SK-N-SH (cell line): ENCODE measurements around the gene PSENEN. TPM values are rescaled to one million over a fixed set of nuclear protein-coding genes. Genes with fewer than 3 reads are reported as not detected.

Experiments used
- CTCF ChIA-PET: fragments of 300-600, 350-600 bp; formaldehyde crosslinking; extraction: SDS; loops from one replicate; lab custom pipeline; 2021; lab: Yijun Ruan, JAX
- POLR2A ChIA-PET: fragments of 350-600 bp; sonication (Branson Sonifier 250); formaldehyde crosslinking; extraction: SDS; loops from one replicate; lab custom pipeline; 2020; ENCODE audit warnings: antibody characterized with exemption, inconsistent platforms; lab: Yijun Ruan, JAX
- DNase-seq: peaks from one replicate; pipeline ENCODE4 v3.0.0; 2012
- H2AFZ ChIP-seq: fragments of 200-600 bp; sonication (generic); 2 replicates; pipeline ENCODE4 v1.8.1; 2016; ENCODE audit warnings: antibody characterized with exemption, mild to moderate bottlenecking, low read depth
- H3F3A ChIP-seq: fragments of 200-600 bp; sonication (generic); replicated peaks from 2 replicates; pipeline ENCODE3; 2016; ENCODE audit warnings: antibody characterized with exemption, mild to moderate bottlenecking; ENCODE audit not compliant: insufficient read depth
- H3K27ac ChIP-seq, 2 experiments: fragments of 200-500 bp in 1 of 2; fragments of 200-600 bp in 1 of 2; sonication (Bioruptor generic) in 1 of 2; sonication (generic), shearing (Covaris generic) in 1 of 2; 2 replicates each; pipeline versions ENCODE4 v1.5.1 to v1.6.1; 2014 to 2016; ENCODE audit warnings: low read depth in 2 of 2, inconsistent platforms in 1 of 2, low read length in 1 of 2, mild to moderate bottlenecking in 1 of 2, mixed read lengths in 1 of 2
- H3K27me3 ChIP-seq: fragments of 200-600 bp; sonication (generic), shearing (Covaris generic); 2 replicates; pipeline ENCODE4 v1.6.1; 2016; ENCODE audit warnings: mixed run types; ENCODE audit not compliant: insufficient read depth
- H3K36me3 ChIP-seq, 2 experiments: fragments of 200-500 bp in 1 of 2; fragments of 200-600 bp in 1 of 2; sonication (Bioruptor generic) in 1 of 2; sonication (generic) in 1 of 2; replicated peaks in 1 of 2; 2 replicates each; pipeline versions ENCODE3 to v1.5.1; 2014 to 2016; ENCODE audit warnings: low read length in 1 of 2, mild to moderate bottlenecking in 1 of 2; ENCODE audit not compliant: insufficient read depth in 2 of 2, control insufficient read depth in 1 of 2
- H3K4me1 ChIP-seq, 2 experiments: fragments of 200-500 bp in 1 of 2; fragments of 200-600 bp in 1 of 2; sonication (Bioruptor generic) in 1 of 2; sonication (generic), shearing (Covaris generic) in 1 of 2; 2 replicates each; pipeline versions ENCODE4 v1.5.1 to v1.6.1; 2014 to 2016; ENCODE audit warnings: low read depth in 1 of 2, low read length in 1 of 2, mixed run types in 1 of 2; ENCODE audit not compliant: insufficient read depth in 2 of 2, control insufficient read depth in 1 of 2
- H3K4me2 ChIP-seq: fragments of 200-600 bp; sonication (generic), shearing (Covaris generic); 2 replicates; pipeline ENCODE4 v1.6.1; 2017; ENCODE audit warnings: mixed run types
- H3K4me3 ChIP-seq, 2 experiments: fragments of 200-500 bp in 1 of 2; fragments of 200-600 bp in 1 of 2; sonication (Bioruptor generic) in 1 of 2; sonication (generic), shearing (Covaris generic) in 1 of 2; 2 replicates each; pipeline versions ENCODE4 v1.5.1 to v1.8.1; 2014 to 2016; ENCODE audit warnings: low read depth in 2 of 2, inconsistent platforms in 1 of 2, low read length in 1 of 2, mild to moderate bottlenecking in 1 of 2, mixed read lengths in 1 of 2, moderate library complexity in 1 of 2
- H3K79me2 ChIP-seq: fragments of 200-600 bp; sonication (generic); 2 replicates; pipeline ENCODE4 v1.8.1; 2017; ENCODE audit warnings: mild to moderate bottlenecking; ENCODE audit not compliant: insufficient read depth
- H3K9ac ChIP-seq: fragments of 200-600 bp; sonication (generic); 2 replicates; pipeline ENCODE4 v1.6.1; 2017; ENCODE audit warnings: mixed run types
- H3K9me2 ChIP-seq: fragments of 200-600 bp; sonication (generic); 2 replicates; pipeline ENCODE4 v1.6.1; 2017; ENCODE audit warnings: mixed run types
- H3K9me3 ChIP-seq: fragments of 200-600 bp; sonication (generic); 2 replicates; pipeline ENCODE4 v1.6.1; 2017; ENCODE audit warnings: mixed run types, mild to moderate bottlenecking, moderate library complexity
- H4K20me1 ChIP-seq: fragments of 200-600 bp; sonication (generic); 2 replicates; pipeline ENCODE4 v1.6.1; 2017; ENCODE audit warnings: mild to moderate bottlenecking, mixed run types; ENCODE audit not compliant: insufficient read depth
- ELF1 ChIP-seq: IDR thresholded peaks from 2 replicates; pipeline ENCODE4 v1.4.0; 2012
- EP300 ChIP-seq, 2 experiments: IDR thresholded peaks; 2 replicates each; pipeline versions ENCODE4 v1.4.0 to v1.6.1; 2012; ENCODE audit warnings: borderline replicate concordance in 1 of 2, low read depth in 1 of 2, low read length in 1 of 2
- EZH2phosphoT487 ChIP-seq: fragments of 200-600 bp; sonication (generic); IDR thresholded peaks from 2 replicates; pipeline ENCODE4 v1.6.1; 2017; ENCODE audit warnings: low read depth, mixed run types, mild to moderate bottlenecking, antibody characterized with exemption, moderate library complexity, borderline replicate concordance
- FOSL2 ChIP-seq: IDR thresholded peaks from 2 replicates; pipeline ENCODE4 v1.4.0; 2012; ENCODE audit warnings: low read depth, mild to moderate bottlenecking, moderate library complexity, borderline replicate concordance
- FOXM1 ChIP-seq: IDR thresholded peaks from 2 replicates; pipeline ENCODE4 v1.4.0; 2012; ENCODE audit warnings: low read depth, mild to moderate bottlenecking
- GATA2 ChIP-seq: sonication (generic); formaldehyde crosslinking; IDR thresholded peaks from 2 replicates; pipeline ENCODE4 v1.5.0; 2020; ENCODE audit warnings: mild to moderate bottlenecking, missing genetic modification reagents
- MAX ChIP-seq: IDR thresholded peaks from 2 replicates; pipeline ENCODE4 v1.4.0; 2012; ENCODE audit warnings: low read depth
- MEF2A ChIP-seq: IDR thresholded peaks from 2 replicates; pipeline ENCODE4 v1.4.0; 2012; ENCODE audit warnings: low read depth, borderline replicate concordance
- MXI1 ChIP-seq: IDR thresholded peaks from 2 replicates; pipeline ENCODE4 v1.6.1; 2012; ENCODE audit warnings: mild to moderate bottlenecking, low read depth, low read length, improper control_type of control experiment
- NRF1 ChIP-seq: IDR thresholded peaks from 2 replicates; pipeline ENCODE4 v1.6.1; 2012; ENCODE audit warnings: low read depth, mild to moderate bottlenecking, low read length
- PBX3 ChIP-seq: IDR thresholded peaks from 2 replicates; pipeline ENCODE4; 2012
- POLR2AphosphoS5 ChIP-seq: IDR thresholded peaks from 2 replicates; pipeline ENCODE4 v1.6.1; 2012; ENCODE audit warnings: low read depth, low read length
- RFX5 ChIP-seq: IDR thresholded peaks from 2 replicates; pipeline ENCODE4 v1.6.1; 2012; ENCODE audit warnings: mild to moderate bottlenecking, improper control_type of control experiment, low read length
- RXRA ChIP-seq: IDR thresholded peaks from 2 replicates; pipeline ENCODE4 v1.4.0; 2012; ENCODE audit warnings: low read depth, mild to moderate bottlenecking, borderline replicate concordance
- SIN3A ChIP-seq: IDR thresholded peaks from 2 replicates; pipeline ENCODE4 v1.6.1; 2012; ENCODE audit warnings: low read depth, mild to moderate bottlenecking, low read length, moderate library complexity, borderline replicate concordance
- TAF1 ChIP-seq: IDR thresholded peaks from 2 replicates; pipeline ENCODE4 v1.6.1; 2012; ENCODE audit warnings: low read depth, mild to moderate bottlenecking, low read length, moderate library complexity, borderline replicate concordance
- TCF12 ChIP-seq: IDR thresholded peaks from 2 replicates; pipeline ENCODE4 v1.4.0; 2012
- TEAD4 ChIP-seq: IDR thresholded peaks from 2 replicates; pipeline ENCODE4 v1.4.0; 2012; ENCODE audit warnings: mild to moderate bottlenecking, borderline replicate concordance; ENCODE audit not compliant: insufficient read depth
- YY1 ChIP-seq: IDR thresholded peaks from 2 replicates; pipeline ENCODE4 v1.4.0; 2012; ENCODE audit warnings: low read depth, mild to moderate bottlenecking
- WGBS: methylation state at CpG from one replicate; pipeline ENCODE4 v1.1.6; 2017; ENCODE audit warnings: low lambda C conversion rate; 5-methylcytosine and 5-hydroxymethylcytosine counted together
- polyA plus RNA-seq, 3 experiments: library from polyadenylated mRNA; depleted of rRNA; stranded (reverse); fragments of >200 nt; gene quantifications; 2 replicates each; pipeline ENCODE4 v1.2.3, GENCODE V29; 2012
- TF ChIP-seq, protein P1 (sequence below): fragments of 200-600 bp; sonication (generic); IDR thresholded peaks from 2 replicates; pipeline ENCODE4 v1.6.1; 2017; ENCODE audit warnings: antibody characterized with exemption, mild to moderate bottlenecking, moderate library complexity

PSENEN gene
- polyA plus RNA-seq, 1 of the 3 experiments (the other 2 are of a cell fraction) = 99.2 TPM

- Histone ChIP-seq H3K36me3 (peaks cover 6 to 20% of the 10 kb centered on the region in 2 experiments), H3K79me2 (peaks cover 17% of the 10 kb centered on the region), H3F3A (peaks cover 15% of the 10 kb centered on the region), H3K4me3 (no peak within 1 kb of the TSS; a peak in 1 of 4 replicates), H3K4me1 (peaks cover 4 to 25% of the 10 kb centered on the region in 2 experiments; a peak in 3 of 4 replicates), H3K9me3 (no peaks in the 10 kb centered on the region), H2AFZ (no peak within 1 kb of the TSS), H3K27me3 (no peaks in the 10 kb centered on the region), H4K20me1 (no peaks in the 10 kb centered on the region), H3K9me2 (no peaks in the 10 kb centered on the region), H3K9ac (no peak within 1 kb of the TSS), H3K4me2 (no peak within 1 kb of the TSS), H3K27ac (peak within 1 kb of the TSS in 1 of 2 experiments; percentile 90; a peak in 2 of 4 replicates)
- WGBS = 89% methylated on average over 9 of the region's 9 CpGs
- TF ChIP-seq GATA2 = no peak
- TF ChIP-seq EZH2phosphoT487 = no peak
- TF ChIP-seq TCF12 = no peak
- TF ChIP-seq MAX = no peak
- no peak for TF ChIP-seq TEAD4
- no peak for TF ChIP-seq SIN3A
- TF ChIP-seq FOXM1 = no peak
- TF ChIP-seq EP300 (IDR thresholded peaks at IDR 0.05; ENCODE audit: borderline replicate concordance in 1 of 2, low read depth in 1 of 2, low read length in 1 of 2) = no peak
- TF ChIP-seq MEF2A = no peak
- DNase-seq = no peak
- CTCF ChIA-PET = no interaction called here
- POLR2A ChIA-PET = no interaction called here
Observed at GRCh38 chr19:35742121-35742724, 3.2 kb upstream of the PSENEN start, which contains the start of gene IGFLR1. Gene IGFLR1, minus strand, starts transcription at chr19:35742452. Its CDS starts 1,272 bp downstream, at chr19:35741180.

DNA sequence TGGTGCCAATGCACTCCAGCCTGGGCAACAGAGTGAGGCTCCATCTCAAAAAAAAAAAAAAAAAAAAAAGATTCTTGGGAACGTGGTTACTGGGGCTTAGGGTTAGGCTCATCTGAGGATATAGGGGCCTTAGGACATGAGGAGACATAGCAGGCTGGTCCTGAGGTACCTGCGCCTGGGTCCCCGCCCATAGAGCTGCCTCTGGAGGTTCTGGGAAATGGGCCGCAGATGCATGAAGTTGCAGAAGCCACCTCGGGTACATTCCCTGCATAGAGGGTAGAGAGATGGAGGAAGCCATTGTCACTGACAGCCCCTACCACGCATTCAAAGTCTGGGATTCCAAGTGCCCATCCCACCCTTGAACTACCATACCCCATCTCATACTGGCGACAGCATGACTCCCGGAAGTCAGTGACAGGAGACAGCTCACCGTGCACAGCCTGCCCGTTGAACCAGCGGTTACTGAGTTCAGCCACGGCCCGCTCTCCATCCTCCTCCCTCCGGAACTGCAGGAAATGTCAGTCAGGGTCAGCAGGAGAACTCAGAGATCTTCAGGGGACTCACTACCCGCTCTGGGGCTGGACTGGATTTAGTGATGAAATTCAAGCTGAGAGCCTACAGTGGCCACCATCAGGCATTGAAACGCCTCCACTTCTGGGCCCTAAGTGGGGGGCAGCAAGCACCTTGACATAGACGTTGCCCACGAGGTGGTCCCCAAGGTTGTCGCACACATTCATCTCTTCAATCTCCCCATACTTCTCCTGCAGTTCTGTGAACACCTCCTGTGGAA lies 1.6 kb upstream of the PSENEN start:
- H3K36me3 ChIP-seq = peaks cover 6 to 12% of the 10 kb centered on the region in 2 experiments
- WGBS = 71% methylated on average over 18 of the region's 19 CpGs
- H3K4me3 ChIP-seq = peak overlapping the region; percentile 83 to 95
- H3K9me3 ChIP-seq = no peaks in the 10 kb centered on the region
- no peak overlapping the region; a peak in 1 of 4 replicates for H3K27ac ChIP-seq
- H3K9me2 ChIP-seq = no peaks in the 10 kb centered on the region
- H4K20me1 ChIP-seq = no peaks in the 10 kb centered on the region
- peaks cover 22% of the 10 kb centered on the region for H3F3A ChIP-seq
- H3K27me3 ChIP-seq = no peaks in the 10 kb centered on the region
- peaks cover 4 to 25% of the 10 kb centered on the region in 2 experiments; a peak in 3 of 4 replicates for H3K4me1 ChIP-seq
- H3K4me2 ChIP-seq = peak overlapping the region; percentile 77
- POLR2A ChIA-PET = interaction anchor here (1.2 kb wide), 1 partner anchor 13 kb away, joined by 5 read pairs; the partner anchor contains the start of gene HSPB6
- CTCF ChIA-PET = interaction anchor here (0.7 to 2.4 kb wide), 5 partner anchors 8 to 76 kb away, joined by 3 to 11 read pairs (median 4); partner anchors contain the start of gene HSPB6
- H2AFZ ChIP-seq = no peak overlapping the region
- H3K79me2 ChIP-seq = peaks cover 27% of the 10 kb centered on the region
- no peak for DNase-seq
- H3K9ac ChIP-seq = no peak overlapping the region
- TF ChIP-seq RFX5 (no peak), PBX3 (no peak), TAF1 (no peak), EZH2phosphoT487 (no peak), NRF1 (no peak), POLR2AphosphoS5 (no peak), GATA2 (no peak), ELF1 (no peak), MXI1 (no peak), RXRA (no peak), YY1 (no peak), MAX (no peak), FOSL2 (no peak)
- TF ChIP-seq, protein P1, sequence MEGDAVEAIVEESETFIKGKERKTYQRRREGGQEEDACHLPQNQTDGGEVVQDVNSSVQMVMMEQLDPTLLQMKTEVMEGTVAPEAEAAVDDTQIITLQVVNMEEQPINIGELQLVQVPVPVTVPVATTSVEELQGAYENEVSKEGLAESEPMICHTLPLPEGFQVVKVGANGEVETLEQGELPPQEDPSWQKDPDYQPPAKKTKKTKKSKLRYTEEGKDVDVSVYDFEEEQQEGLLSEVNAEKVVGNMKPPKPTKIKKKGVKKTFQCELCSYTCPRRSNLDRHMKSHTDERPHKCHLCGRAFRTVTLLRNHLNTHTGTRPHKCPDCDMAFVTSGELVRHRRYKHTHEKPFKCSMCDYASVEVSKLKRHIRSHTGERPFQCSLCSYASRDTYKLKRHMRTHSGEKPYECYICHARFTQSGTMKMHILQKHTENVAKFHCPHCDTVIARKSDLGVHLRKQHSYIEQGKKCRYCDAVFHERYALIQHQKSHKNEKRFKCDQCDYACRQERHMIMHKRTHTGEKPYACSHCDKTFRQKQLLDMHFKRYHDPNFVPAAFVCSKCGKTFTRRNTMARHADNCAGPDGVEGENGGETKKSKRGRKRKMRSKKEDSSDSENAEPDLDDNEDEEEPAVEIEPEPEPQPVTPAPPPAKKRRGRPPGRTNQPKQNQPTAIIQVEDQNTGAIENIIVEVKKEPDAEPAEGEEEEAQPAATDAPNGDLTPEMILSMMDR = no peak
